ENCODE results near the gene TTYH3. TPM values are rescaled to one million over a fixed set of nuclear protein-coding genes. Genes with fewer than 3 reads are reported as not detected.

TTYH3 gene
- total and polyA plus RNA-seq, 2 of the 13 experiments (the other 11 are each of a cell fraction or from before 2014, with no cell fraction given), result 26.3 to 50.0 TPM

DNA sequence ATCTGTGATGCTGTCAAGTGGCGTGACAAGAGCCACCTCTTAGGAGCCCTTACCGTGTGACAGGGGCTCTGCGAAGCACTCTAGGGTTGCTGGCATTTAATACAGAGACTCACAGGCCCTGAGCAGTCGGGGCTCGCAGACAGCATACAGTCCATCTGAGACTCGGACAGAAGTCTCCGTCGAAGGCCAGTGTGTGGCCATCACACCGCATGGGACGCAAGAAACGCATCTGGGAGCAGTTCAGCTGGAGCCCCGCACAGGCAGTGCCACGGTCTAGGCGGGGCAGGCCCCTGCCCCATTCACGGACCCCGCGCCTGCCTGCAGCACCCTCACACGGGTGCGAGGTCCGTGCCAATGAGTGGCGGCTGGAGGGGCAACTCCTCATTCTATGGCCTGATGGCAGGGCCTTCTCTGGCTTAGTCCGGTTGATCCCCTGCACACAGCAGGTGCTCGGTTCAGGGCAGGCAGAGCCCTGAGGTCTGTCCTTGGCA lies 39.4 kb upstream of the TTYH3 start:
- H3K4me1 ChIP-seq (ENCODE audit: insufficient read depth, low read length), result no peaks in the 10 kb centered on the region
- 94% methylated on average over 19 of the region's 23 CpGs for WGBS (ENCODE audit: low lambda C conversion rate)
- no peak for ATAC-seq
- ChIA-PET POLR2A (no interaction called here), CTCF (ENCODE audit: low intra/inter-chr PET ratio, low total read pairs) (no interaction called here)
- H3K9me3 ChIP-seq (ENCODE audit: low read length), result no peaks in the 10 kb centered on the region
- H3K4me2 ChIP-seq (ENCODE audit: low read depth, low read length), result no peak overlapping the region
- H3K4me3 ChIP-seq (replicated peaks in 1 of 3; ENCODE audit: insufficient read depth in 1 of 3, low read depth in 2 of 3, low read length in 3 of 3), result no peak overlapping the region
- DNase-seq (ENCODE audit: low spot score), result no peak
- H2AFZ ChIP-seq (ENCODE audit: low read length), result no peak overlapping the region
- no TSS peak for BruUV-seq (replicated peaks)
- no peak for FAIRE-seq
- in situ Hi-C loops (cut with HindIII; ENCODE audit: extremely low pct_ligation_motif_present, low pct_unique_long_range_greater_than_20kb), result no loop called here
- no peaks in the 10 kb centered on the region for H3K36me3 ChIP-seq (replicated peaks in 1 of 2; ENCODE audit: control insufficient read depth in 1 of 2, insufficient read depth in 2 of 2, low read length in 2 of 2)
- intact Hi-C loops (cut with micrococcal nuclease; ENCODE audit: unreplicated experiment), result no loop called here
- no peaks in the 10 kb centered on the region for H3K27me3 ChIP-seq (ENCODE audit: control insufficient read depth in 1 of 2, insufficient read depth in 2 of 2, low read length in 2 of 2)
- no peak overlapping the region for H3K9ac ChIP-seq (ENCODE audit: insufficient read depth, low read depth, low read length)
- TF ChIP-seq, protein P1, sequence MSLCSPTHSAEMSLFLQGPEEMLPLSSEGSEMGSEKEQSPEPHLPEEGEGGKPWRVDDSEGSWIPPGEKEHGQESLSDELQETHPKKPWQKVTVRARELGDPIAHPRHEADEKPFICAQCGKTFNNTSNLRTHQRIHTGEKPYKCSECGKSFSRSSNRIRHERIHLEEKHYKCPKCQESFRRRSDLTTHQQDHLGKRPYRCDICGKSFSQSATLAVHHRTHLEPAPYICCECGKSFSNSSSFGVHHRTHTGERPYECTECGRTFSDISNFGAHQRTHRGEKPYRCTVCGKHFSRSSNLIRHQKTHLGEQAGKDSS (CRISPR knock-in tag; IDR thresholded peaks at IDR 0.05; ENCODE audit: borderline replicate concordance, low read depth), result no peak
- TF ChIP-seq, protein P2, sequence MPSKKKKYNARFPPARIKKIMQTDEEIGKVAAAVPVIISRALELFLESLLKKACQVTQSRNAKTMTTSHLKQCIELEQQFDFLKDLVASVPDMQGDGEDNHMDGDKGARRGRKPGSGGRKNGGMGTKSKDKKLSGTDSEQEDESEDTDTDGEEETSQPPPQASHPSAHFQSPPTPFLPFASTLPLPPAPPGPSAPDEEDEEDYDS (CRISPR knock-in tag; IDR thresholded peaks at IDR 0.05), result no peak
- TF ChIP-seq MXD4 (CRISPR knock-in tag; IDR thresholded peaks at IDR 0.05) (no peak), ASH2L (IDR thresholded peaks at IDR 0.05; ENCODE audit: insufficient read length, low read depth, low read length) (no peak), ZNF598 (CRISPR knock-in tag; IDR thresholded peaks at IDR 0.05; ENCODE audit: borderline replicate concordance) (no peak), ZMYM4 (CRISPR knock-in tag; IDR thresholded peaks at IDR 0.05) (no peak), MLLT10 (CRISPR knock-in tag; IDR thresholded peaks at IDR 0.05) (no peak), ZNF644 (CRISPR knock-in tag; IDR thresholded peaks at IDR 0.05; ENCODE audit: low read depth) (no peak), ZNF331 (CRISPR knock-in tag; IDR thresholded peaks at IDR 0.05) (no peak), KDM5A (IDR thresholded peaks at IDR 0.05; ENCODE audit: borderline replicate concordance, low read length) (no peak), MTF2 (CRISPR knock-in tag; IDR thresholded peaks at IDR 0.05; ENCODE audit: borderline replicate concordance) (no peak), ZKSCAN1 (IDR thresholded peaks at IDR 0.05; ENCODE audit: low read length) (no peak), ZSCAN22 (CRISPR knock-in tag; IDR thresholded peaks at IDR 0.05) (no peak), ZNF766 (CRISPR knock-in tag; IDR thresholded peaks at IDR 0.05; ENCODE audit: borderline replicate concordance) (no peak), TGIF2 (CRISPR knock-in tag; IDR thresholded peaks at IDR 0.05) (no peak), HNF4G (IDR thresholded peaks at IDR 0.05; ENCODE audit: borderline replicate concordance, low read depth, low read length) (no peak), HNF4G (CRISPR knock-in tag; IDR thresholded peaks at IDR 0.05; ENCODE audit: borderline replicate concordance, low read depth) (no peak), KLF6 (CRISPR knock-in tag; IDR thresholded peaks at IDR 0.05) (no peak)
- TF ChIP-seq, protein P3, sequence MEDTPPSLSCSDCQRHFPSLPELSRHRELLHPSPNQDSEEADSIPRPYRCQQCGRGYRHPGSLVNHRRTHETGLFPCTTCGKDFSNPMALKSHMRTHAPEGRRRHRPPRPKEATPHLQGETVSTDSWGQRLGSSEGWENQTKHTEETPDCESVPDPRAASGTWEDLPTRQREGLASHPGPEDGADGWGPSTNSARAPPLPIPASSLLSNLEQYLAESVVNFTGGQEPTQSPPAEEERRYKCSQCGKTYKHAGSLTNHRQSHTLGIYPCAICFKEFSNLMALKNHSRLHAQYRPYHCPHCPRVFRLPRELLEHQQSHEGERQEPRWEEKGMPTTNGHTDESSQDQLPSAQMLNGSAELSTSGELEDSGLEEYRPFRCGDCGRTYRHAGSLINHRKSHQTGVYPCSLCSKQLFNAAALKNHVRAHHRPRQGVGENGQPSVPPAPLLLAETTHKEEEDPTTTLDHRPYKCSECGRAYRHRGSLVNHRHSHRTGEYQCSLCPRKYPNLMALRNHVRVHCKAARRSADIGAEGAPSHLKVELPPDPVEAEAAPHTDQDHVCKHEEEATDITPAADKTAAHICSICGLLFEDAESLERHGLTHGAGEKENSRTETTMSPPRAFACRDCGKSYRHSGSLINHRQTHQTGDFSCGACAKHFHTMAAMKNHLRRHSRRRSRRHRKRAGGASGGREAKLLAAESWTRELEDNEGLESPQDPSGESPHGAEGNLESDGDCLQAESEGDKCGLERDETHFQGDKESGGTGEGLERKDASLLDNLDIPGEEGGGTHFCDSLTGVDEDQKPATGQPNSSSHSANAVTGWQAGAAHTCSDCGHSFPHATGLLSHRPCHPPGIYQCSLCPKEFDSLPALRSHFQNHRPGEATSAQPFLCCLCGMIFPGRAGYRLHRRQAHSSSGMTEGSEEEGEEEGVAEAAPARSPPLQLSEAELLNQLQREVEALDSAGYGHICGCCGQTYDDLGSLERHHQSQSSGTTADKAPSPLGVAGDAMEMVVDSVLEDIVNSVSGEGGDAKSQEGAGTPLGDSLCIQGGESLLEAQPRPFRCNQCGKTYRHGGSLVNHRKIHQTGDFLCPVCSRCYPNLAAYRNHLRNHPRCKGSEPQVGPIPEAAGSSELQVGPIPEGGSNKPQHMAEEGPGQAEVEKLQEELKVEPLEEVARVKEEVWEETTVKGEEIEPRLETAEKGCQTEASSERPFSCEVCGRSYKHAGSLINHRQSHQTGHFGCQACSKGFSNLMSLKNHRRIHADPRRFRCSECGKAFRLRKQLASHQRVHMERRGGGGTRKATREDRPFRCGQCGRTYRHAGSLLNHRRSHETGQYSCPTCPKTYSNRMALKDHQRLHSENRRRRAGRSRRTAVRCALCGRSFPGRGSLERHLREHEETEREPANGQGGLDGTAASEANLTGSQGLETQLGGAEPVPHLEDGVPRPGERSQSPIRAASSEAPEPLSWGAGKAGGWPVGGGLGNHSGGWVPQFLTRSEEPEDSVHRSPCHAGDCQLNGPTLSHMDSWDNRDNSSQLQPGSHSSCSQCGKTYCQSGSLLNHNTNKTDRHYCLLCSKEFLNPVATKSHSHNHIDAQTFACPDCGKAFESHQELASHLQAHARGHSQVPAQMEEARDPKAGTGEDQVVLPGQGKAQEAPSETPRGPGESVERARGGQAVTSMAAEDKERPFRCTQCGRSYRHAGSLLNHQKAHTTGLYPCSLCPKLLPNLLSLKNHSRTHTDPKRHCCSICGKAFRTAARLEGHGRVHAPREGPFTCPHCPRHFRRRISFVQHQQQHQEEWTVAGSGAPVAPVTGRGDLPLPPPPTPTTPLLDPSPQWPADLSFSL (CRISPR knock-in tag; IDR thresholded peaks at IDR 0.05), result no peak
- H3K27ac ChIP-seq (ENCODE audit: extremely low read length, insufficient read depth, low read length), result no peak overlapping the region
- H3K79me2 ChIP-seq (ENCODE audit: insufficient read depth, low read length), result no peaks in the 10 kb centered on the region
- H4K20me1 ChIP-seq (ENCODE audit: insufficient read depth, low read length), result no peaks in the 10 kb centered on the region

Data from HepG2 (cell line).